HEK293 (cell line): Measurements from ENCODE around the gene CNTFR.

Experiments used
- CTCF ChIA-PET: fragments of 350-600 bp; formaldehyde crosslinking; extraction: SDS; loops from one replicate; lab custom pipeline; 2021; ENCODE audit warnings: antibody characterized with exemption; lab: Yijun Ruan, JAX
- POLR2A ChIA-PET: fragments of 300-600 bp; formaldehyde crosslinking; extraction: SDS; loops from one replicate; lab custom pipeline; 2020; ENCODE audit warnings: antibody characterized with exemption, inconsistent platforms; lab: Yijun Ruan, JAX
- H3K27ac ChIP-seq: fragments of 200-500 bp; sonication (Bioruptor generic); 2 replicates; pipeline ENCODE4 v1.5.1; 2014; ENCODE audit warnings: low read depth, low read length, control low read depth, inconsistent platforms; ENCODE audit errors: extremely low read depth
- H3K36me3 ChIP-seq, 2 experiments: fragments of 200-500 bp in 1 of 2; sonication (Bioruptor generic) in 1 of 2; 1 replicate in 1 of 2; 2 replicates in 1 of 2; pipeline ENCODE4 v1.5.1; 2014 to 2017; ENCODE audit warnings: inconsistent platforms in 2 of 2, low read length in 2 of 2; ENCODE audit not compliant: control insufficient read depth in 2 of 2, insufficient read depth in 1 of 2
- H3K4me1 ChIP-seq: fragments of 200-500 bp; sonication (Bioruptor generic); 2 replicates; pipeline ENCODE4 v1.5.1; 2014; ENCODE audit warnings: mild to moderate bottlenecking, low read length, inconsistent platforms; ENCODE audit not compliant: control insufficient read depth, insufficient read depth
- H3K4me3 ChIP-seq: 2 replicates; pipeline ENCODE4 v1.5.1; 2011; ENCODE audit warnings: low read depth, mild to moderate bottlenecking, control low read depth, low read length, moderate library complexity
- H3K9me3 ChIP-seq: fragments of 200-500 bp; sonication (Bioruptor generic); 2 replicates; pipeline ENCODE4 v1.5.1; 2014; ENCODE audit warnings: low read depth, low read length, inconsistent platforms; ENCODE audit not compliant: control insufficient read depth, insufficient read depth
- CTCF ChIP-seq: fragments of 450-650 bp; formaldehyde crosslinking; IDR thresholded peaks from 2 replicates; pipeline ENCODE4 v1.5.1; 2016; ENCODE audit warnings: missing biosample characterization, missing genetic modification characterization
- KLF16 ChIP-seq: fragments of 450-650 bp; formaldehyde crosslinking; IDR thresholded peaks from 2 replicates; pipeline ENCODE4 v1.5.1; 2017; ENCODE audit warnings: missing biosample characterization, missing genetic modification characterization
- REST ChIP-seq: fragments of 450-650 bp; formaldehyde crosslinking; IDR thresholded peaks from 2 replicates; pipeline ENCODE4 v1.5.1; 2016; ENCODE audit warnings: missing biosample characterization, missing genetic modification characterization
- SP2 ChIP-seq: fragments of 450-650 bp; formaldehyde crosslinking; IDR thresholded peaks from 2 replicates; pipeline ENCODE4 v1.5.1; 2016; ENCODE audit warnings: missing biosample characterization, missing genetic modification characterization
- ZEB2 ChIP-seq: fragments of 450-650 bp; formaldehyde crosslinking; IDR thresholded peaks from 2 replicates; pipeline ENCODE4 v1.5.1; 2016; ENCODE audit warnings: missing biosample characterization, missing genetic modification characterization
- ZNF248 ChIP-seq: fragments of 450-650 bp; formaldehyde crosslinking; IDR thresholded peaks from 2 replicates; pipeline ENCODE4 v1.5.1; 2017; ENCODE audit warnings: missing biosample characterization, missing genetic modification characterization
- ZNF266 ChIP-seq: fragments of 450-650 bp; formaldehyde crosslinking; IDR thresholded peaks from 2 replicates; pipeline ENCODE4 v1.5.1; 2016; ENCODE audit warnings: missing biosample characterization, missing genetic modification characterization, low read depth
- ZNF311 ChIP-seq: fragments of 450-650 bp; formaldehyde crosslinking; IDR thresholded peaks from 2 replicates; pipeline ENCODE4 v1.5.1; 2017; ENCODE audit warnings: missing biosample characterization, missing genetic modification characterization, borderline replicate concordance
- ZNF404 ChIP-seq: fragments of 450-650 bp; formaldehyde crosslinking; IDR thresholded peaks from 2 replicates; pipeline ENCODE4 v1.5.1; 2017; ENCODE audit warnings: missing biosample characterization, missing genetic modification characterization
- ZNF629 ChIP-seq: fragments of 450-650 bp; formaldehyde crosslinking; IDR thresholded peaks from 2 replicates; pipeline ENCODE4 v1.5.1; 2017; ENCODE audit warnings: missing biosample characterization, missing genetic modification characterization
- ZNF639 ChIP-seq: fragments of 450-650 bp; formaldehyde crosslinking; IDR thresholded peaks from 2 replicates; pipeline ENCODE4 v1.5.1; 2016; ENCODE audit warnings: missing biosample characterization, missing genetic modification characterization
- ZNF701 ChIP-seq: fragments of 450-650 bp; formaldehyde crosslinking; IDR thresholded peaks from 2 replicates; pipeline ENCODE4 v1.5.1; 2016; ENCODE audit warnings: missing biosample characterization, missing genetic modification characterization
- ZSCAN16 ChIP-seq: fragments of 450-650 bp; formaldehyde crosslinking; IDR thresholded peaks from 2 replicates; pipeline ENCODE4 v1.5.1; 2016; ENCODE audit warnings: missing biosample characterization, missing genetic modification characterization
- ZSCAN18 ChIP-seq: fragments of 450-650 bp; formaldehyde crosslinking; IDR thresholded peaks from 2 replicates; pipeline ENCODE4 v1.5.1; 2016; ENCODE audit warnings: missing biosample characterization, missing genetic modification characterization

Gene CNTFR

GRCh38 chr9:34578241-34579103, 11.1 kb downstream of the CNTFR start:
- no peaks in the 10 kb centered on the region for H3K4me1 ChIP-seq
- ChIA-PET POLR2A (interaction anchor here (0.7 to 1.2 kb wide), 2 partner anchors 10 to 78 kb away, joined by 3 to 4 read pairs; no protein-coding TSS in a partner anchor), CTCF (interaction anchor here (0.5 to 5.3 kb wide), 8 partner anchors 7 to 589 kb away, joined by 3 to 40 read pairs (median 4); no protein-coding TSS in a partner anchor)
- no peak for TF ChIP-seq ZEB2
- TF ChIP-seq SP2 (tag by site-specific recombination) = peak; percentile 16; the same call in 1 of the 2 replicates
- no peak overlapping the region for H3K27ac ChIP-seq
- no peaks in the 10 kb centered on the region for H3K9me3 ChIP-seq
- H3K4me3 ChIP-seq = no peak overlapping the region
- H3K36me3 ChIP-seq = no peaks in the 10 kb centered on the region

GRCh38 chr9:34577400-34578240, 11.9 kb downstream of the CNTFR start:
- H3K9me3 ChIP-seq = no peaks in the 10 kb centered on the region
- no peaks in the 10 kb centered on the region for H3K4me1 ChIP-seq
- TF ChIP-seq ZNF629 (tag by site-specific recombination) (no peak), ZNF639 (tag by site-specific recombination) (no peak), ZNF248 (no peak), ZNF311 (tag by site-specific recombination) (no peak), ZNF266 (no peak), ZNF404 (tag by site-specific recombination) (no peak), CTCF (tag by site-specific recombination) (no peak), KLF16 (tag by site-specific recombination) (no peak)
- H3K4me3 ChIP-seq = no peak overlapping the region
- no peak overlapping the region for H3K27ac ChIP-seq
- ChIA-PET CTCF (interaction anchor here (0.6 to 4.3 kb wide), 6 partner anchors 14 to 588 kb away, joined by 3 to 18 read pairs (median 9); no protein-coding TSS in a partner anchor), POLR2A (interaction anchor here (0.7 kb wide), 1 partner anchor 11 kb away, joined by 3 read pairs; no protein-coding TSS in a partner anchor)
- H3K36me3 ChIP-seq = no peaks in the 10 kb centered on the region

GRCh38 chr9:34576597-34577399, 12.7 kb downstream of the CNTFR start:
- ChIA-PET CTCF (interaction anchor here (1.2 to 4.3 kb wide), 5 partner anchors 10 to 173 kb away, joined by 3 to 18 read pairs (median 8); no protein-coding TSS in a partner anchor), POLR2A (no interaction called here)
- no peak overlapping the region for H3K4me3 ChIP-seq

More at GRCh38 chr9:34576597-34577399, 12.7 kb downstream of the CNTFR start:
- TF ChIP-seq REST (tag by site-specific recombination) (peak; percentile 65), ZNF701 (tag by site-specific recombination) (no peak), ZSCAN18 (tag by site-specific recombination) (no peak), ZSCAN16 (no peak)
- no peaks in the 10 kb centered on the region for H3K9me3 ChIP-seq
- H3K27ac ChIP-seq = no peak overlapping the region
- no peaks in the 10 kb centered on the region for H3K4me1 ChIP-seq
- H3K36me3 ChIP-seq = no peaks in the 10 kb centered on the region
